ENCODE data around the gene BGN. TPM values are rescaled to one million over a fixed set of nuclear protein-coding genes. Genes with fewer than 3 reads are reported as not detected.

BGN gene
- total RNA-seq, 1 experiment from 2014 or later: 0.33 TPM

- CTCF ChIA-PET: interaction anchor here (0.6 kb wide), 1 partner anchor 79 kb away, joined by 4 read pairs; no protein-coding TSS in a partner anchor
These were observed 55.0 kb downstream of the BGN start for GRCh38 chrX:153549807-153550206.

GRCh38 chrX:153551135-153551534 is 56.4 kb downstream of the BGN start:
- no peak overlapping the region for H3K4me2 ChIP-seq
- TF ChIP-seq CTCF (conservative IDR thresholded peaks at IDR 0.05) (no peak), EZH2 (IDR thresholded peaks at IDR 0.05; ENCODE audit: low read depth) (no peak)
- CTCF ChIA-PET: no interaction called here

More at GRCh38 chrX:153549807-153550206, 55.0 kb downstream of the BGN start:
- H3K27ac ChIP-seq: no peak overlapping the region
- no peaks in the 10 kb centered on the region for H3K9me2 ChIP-seq (ENCODE audit: insufficient read depth)
- H3K4me1 ChIP-seq (replicated peaks; ENCODE audit: insufficient read depth): no peaks in the 10 kb centered on the region
- H3K4me2 ChIP-seq: no peak overlapping the region
- no peak for DNase-seq
- intact Hi-C loops (cut with micrococcal nuclease; ENCODE audit: unreplicated experiment): no loop called here
- no TSS peak for BruUV-seq (replicated peaks)
- H3K36me3 ChIP-seq (ENCODE audit: low read depth): no peaks in the 10 kb centered on the region
- POLR2A ChIA-PET (ENCODE audit: unreplicated experiment): no interaction called here
- H3K4me3 ChIP-seq: no peak overlapping the region
- H3K27me3 ChIP-seq (ENCODE audit: insufficient read depth, low read depth): peaks cover 33% of the 10 kb centered on the region
- TF ChIP-seq CTCF (conservative IDR thresholded peaks at IDR 0.05) (no peak; the same call in 1 of the 2 replicates), EZH2 (IDR thresholded peaks at IDR 0.05; ENCODE audit: low read depth) (no peak)
- H3F3A ChIP-seq (ENCODE audit: insufficient read depth, low read depth): no peaks in the 10 kb centered on the region
- H2AFZ ChIP-seq: no peak overlapping the region
- no peaks in the 10 kb centered on the region for H3K9me3 ChIP-seq (ENCODE audit: insufficient read depth, low read depth)
- H4K20me1 ChIP-seq (ENCODE audit: insufficient read depth): no peaks in the 10 kb centered on the region
- H3K79me2 ChIP-seq (ENCODE audit: low read depth): no peaks in the 10 kb centered on the region

GRCh38 chrX:153554519-153555167 is 59.9 kb downstream of the BGN start:
- no peak overlapping the region for H3K4me2 ChIP-seq
- TF ChIP-seq EZH2 (IDR thresholded peaks at IDR 0.05; ENCODE audit: low read depth): no peak
- peak; percentile 74 for TF ChIP-seq CTCF (conservative IDR thresholded peaks at IDR 0.05)
- no peaks in the 10 kb centered on the region for H3K4me1 ChIP-seq (replicated peaks; ENCODE audit: insufficient read depth)
- DNase-seq: peak in 1 of 2 experiments; percentile 76
- no peaks in the 10 kb centered on the region for H3K36me3 ChIP-seq (ENCODE audit: low read depth)
- H3K4me3 ChIP-seq: no peak overlapping the region
- CTCF ChIA-PET: interaction anchor here (1.0 to 1.3 kb wide), 3 partner anchors 96 to 153 kb away, joined by 3 to 7 read pairs (median 7); no protein-coding TSS in a partner anchor
- no TSS peak for BruUV-seq (replicated peaks)
- peaks cover 70% of the 10 kb centered on the region for H3K27me3 ChIP-seq (ENCODE audit: insufficient read depth, low read depth)
- no peaks in the 10 kb centered on the region for H3K9me2 ChIP-seq (ENCODE audit: insufficient read depth)
- H2AFZ ChIP-seq: no peak overlapping the region
- no peaks in the 10 kb centered on the region for H4K20me1 ChIP-seq (ENCODE audit: insufficient read depth)
- no peaks in the 10 kb centered on the region for H3K79me2 ChIP-seq (ENCODE audit: low read depth)
- H3F3A ChIP-seq (ENCODE audit: insufficient read depth, low read depth): no peaks in the 10 kb centered on the region
- no peak overlapping the region for H3K27ac ChIP-seq
- no peaks in the 10 kb centered on the region for H3K9me3 ChIP-seq (ENCODE audit: insufficient read depth, low read depth)
- intact Hi-C loops (cut with micrococcal nuclease; ENCODE audit: unreplicated experiment): loop anchor here (2.0 to 5.0 kb wide), 3 partner anchors 114 to 393 kb away; no protein-coding TSS in a partner anchor
- POLR2A ChIA-PET (ENCODE audit: unreplicated experiment): interaction anchor here (0.6 kb wide), 1 partner anchor 111 kb away, joined by 3 read pairs; no protein-coding TSS in a partner anchor

More at GRCh38 chrX:153551135-153551534, 56.4 kb downstream of the BGN start:
- Histone ChIP-seq H2AFZ (no peak overlapping the region), H3K4me1 (replicated peaks; ENCODE audit: insufficient read depth) (no peaks in the 10 kb centered on the region), H3K27me3 (ENCODE audit: insufficient read depth, low read depth) (peaks cover 44% of the 10 kb centered on the region), H4K20me1 (ENCODE audit: insufficient read depth) (no peaks in the 10 kb centered on the region), H3K9me3 (ENCODE audit: insufficient read depth, low read depth) (no peaks in the 10 kb centered on the region), H3F3A (ENCODE audit: insufficient read depth, low read depth) (no peaks in the 10 kb centered on the region), H3K36me3 (ENCODE audit: low read depth) (no peaks in the 10 kb centered on the region), H3K79me2 (ENCODE audit: low read depth) (no peaks in the 10 kb centered on the region), H3K27ac (no peak overlapping the region), H3K9me2 (ENCODE audit: insufficient read depth) (no peaks in the 10 kb centered on the region), H3K4me3 (no peak overlapping the region)
- intact Hi-C loops (cut with micrococcal nuclease; ENCODE audit: unreplicated experiment): no loop called here
- POLR2A ChIA-PET (ENCODE audit: unreplicated experiment): no interaction called here
- no TSS peak for BruUV-seq (replicated peaks)
- no peak for DNase-seq
